DLD1 (cell line): ENCODE measurements around the gene SPACA7.

ENCODE experiments used
- in situ Hi-C: cut with HindIII; loops from 2 replicates; pipeline ENCODE4 v1.10.0; 2017; ENCODE audit warnings: low sequenced_read_pairs

The SPACA7 gene

GRCh38 chr13:112446347-112446861 is 70.2 kb downstream of the SPACA7 start:
- in situ Hi-C loops = loop anchor here (10.0 kb wide), 1 partner anchor 962 kb away; no protein-coding TSS in a partner anchor

- in situ Hi-C loops = loop anchor here (10.0 kb wide), 1 partner anchor 962 kb away; no protein-coding TSS in a partner anchor
Measured at GRCh38 chr13:112446867-112447266, 70.7 kb downstream of the SPACA7 start.

GRCh38 chr13:112447306-112447705 is 71.2 kb downstream of the SPACA7 start:
- in situ Hi-C loops = loop anchor here (10.0 kb wide), 1 partner anchor 963 kb away; no protein-coding TSS in a partner anchor

- in situ Hi-C loops = loop anchor here (10.0 kb wide), 1 partner anchor 963 kb away; no protein-coding TSS in a partner anchor
Measured at GRCh38 chr13:112447761-112448603, 71.8 kb downstream of the SPACA7 start.

- in situ Hi-C loops = loop anchor here (10.0 kb wide), 1 partner anchor 964 kb away; no protein-coding TSS in a partner anchor
Measured at GRCh38 chr13:112448621-112449544, 72.7 kb downstream of the SPACA7 start.

GRCh38 chr13:112449545-112449930 is 73.4 kb downstream of the SPACA7 start:
- in situ Hi-C loops = loop anchor here (10.0 kb wide), 1 partner anchor 965 kb away; no protein-coding TSS in a partner anchor

GRCh38 chr13:112450118-112450903 is 74.2 kb downstream of the SPACA7 start:
- in situ Hi-C loops = no loop called here

- in situ Hi-C loops = no loop called here
Measured at GRCh38 chr13:112450904-112451240, 74.7 kb downstream of the SPACA7 start.

GRCh38 chr13:112451512-112452379 is 75.6 kb downstream of the SPACA7 start:
- in situ Hi-C loops = no loop called here

- in situ Hi-C loops = no loop called here
Measured at GRCh38 chr13:112452380-112453206, 76.4 kb downstream of the SPACA7 start.

GRCh38 chr13:112453207-112453829 is 77.2 kb downstream of the SPACA7 start:
- in situ Hi-C loops = no loop called here

- in situ Hi-C loops = no loop called here
Measured at GRCh38 chr13:112453874-112454647, 77.9 kb downstream of the SPACA7 start.

- in situ Hi-C loops = no loop called here
Measured at GRCh38 chr13:112454648-112455334, 78.6 kb downstream of the SPACA7 start.

- in situ Hi-C loops = no loop called here
Measured at GRCh38 chr13:112455476-112456059, 79.4 kb downstream of the SPACA7 start.

GRCh38 chr13:112456138-112457056 is 80.2 kb downstream of the SPACA7 start:
- in situ Hi-C loops = no loop called here
